Measurements from ENCODE around the gene SPTLC3. TPM values are rescaled to one million over a fixed set of nuclear protein-coding genes. Genes with fewer than 3 reads are reported as not detected.

SPTLC3 gene
- total and polyA plus RNA-seq, 2 of the 13 experiments (the other 11 are each of a cell fraction or from before 2014, with no cell fraction given), result 20.5 to 95.6 TPM

DNA sequence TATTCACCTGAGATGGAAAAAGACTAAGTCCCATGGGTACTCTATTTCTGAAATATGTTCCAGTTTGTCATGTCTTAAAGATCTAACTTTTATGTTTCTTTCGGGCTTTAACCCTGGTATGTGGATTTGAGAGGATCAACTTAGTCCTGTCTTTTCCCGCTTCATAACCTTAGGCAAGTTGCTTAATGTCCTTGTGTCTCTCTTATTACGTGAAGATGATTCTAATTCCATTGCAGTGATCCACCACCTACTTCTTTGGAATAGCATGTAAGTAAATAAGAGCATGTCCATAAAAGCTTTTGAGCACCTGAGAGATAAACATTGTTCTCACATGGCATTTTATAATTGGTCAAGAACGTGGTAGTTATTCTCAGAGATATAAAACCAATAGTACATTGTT is 23.0 kb downstream of the SPTLC3 start:
- Histone ChIP-seq H3K36me3 (replicated peaks in 1 of 2; ENCODE audit: control insufficient read depth in 1 of 2, insufficient read depth in 2 of 2, low read length in 2 of 2) (peaks cover 16 to 58% of the 10 kb centered on the region in 2 experiments), H3K4me2 (ENCODE audit: low read depth, low read length) (no peak overlapping the region), H2AFZ (ENCODE audit: low read length) (no peak overlapping the region), H3K9ac (ENCODE audit: insufficient read depth, low read depth, low read length) (no peak overlapping the region), H3K4me3 (replicated peaks in 1 of 3; ENCODE audit: insufficient read depth in 1 of 3, low read depth in 2 of 3, low read length in 3 of 3) (no peak overlapping the region), H3K4me1 (ENCODE audit: insufficient read depth, low read length) (peaks cover 11% of the 10 kb centered on the region), H3K27me3 (ENCODE audit: control insufficient read depth in 1 of 2, insufficient read depth in 2 of 2, low read length in 2 of 2) (no peaks in the 10 kb centered on the region), H4K20me1 (ENCODE audit: insufficient read depth, low read length) (no peaks in the 10 kb centered on the region), H3K79me2 (ENCODE audit: insufficient read depth, low read length) (no peaks in the 10 kb centered on the region), H3K27ac (ENCODE audit: extremely low read length, insufficient read depth, low read length) (no peak overlapping the region), H3K9me3 (ENCODE audit: low read length) (no peaks in the 10 kb centered on the region)
- ChIA-PET POLR2A (no interaction called here), CTCF (ENCODE audit: low intra/inter-chr PET ratio, low total read pairs) (no interaction called here)
- intact Hi-C loops (cut with micrococcal nuclease; ENCODE audit: unreplicated experiment) (no loop called here), in situ Hi-C loops (cut with HindIII; ENCODE audit: extremely low pct_ligation_motif_present, low pct_unique_long_range_greater_than_20kb) (no loop called here)
- FAIRE-seq (no peak), ATAC-seq (no peak), DNase-seq (ENCODE audit: low spot score) (no peak)
- TF ChIP-seq, protein P1, sequence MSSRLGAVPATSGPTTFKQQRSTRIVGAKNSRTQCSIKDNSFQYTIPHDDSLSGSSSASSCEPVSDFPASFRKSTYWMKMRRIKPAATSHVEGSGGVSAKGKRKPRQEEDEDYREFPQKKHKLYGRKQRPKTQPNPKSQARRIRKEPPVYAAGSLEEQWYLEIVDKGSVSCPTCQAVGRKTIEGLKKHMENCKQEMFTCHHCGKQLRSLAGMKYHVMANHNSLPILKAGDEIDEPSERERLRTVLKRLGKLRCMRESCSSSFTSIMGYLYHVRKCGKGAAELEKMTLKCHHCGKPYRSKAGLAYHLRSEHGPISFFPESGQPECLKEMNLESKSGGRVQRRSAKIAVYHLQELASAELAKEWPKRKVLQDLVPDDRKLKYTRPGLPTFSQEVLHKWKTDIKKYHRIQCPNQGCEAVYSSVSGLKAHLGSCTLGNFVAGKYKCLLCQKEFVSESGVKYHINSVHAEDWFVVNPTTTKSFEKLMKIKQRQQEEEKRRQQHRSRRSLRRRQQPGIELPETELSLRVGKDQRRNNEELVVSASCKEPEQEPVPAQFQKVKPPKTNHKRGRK (CRISPR knock-in tag; IDR thresholded peaks at IDR 0.05), result no peak
- no peak for TF ChIP-seq MTA3 (CRISPR knock-in tag; IDR thresholded peaks at IDR 0.05)
- TF ChIP-seq PRPF4 (IDR thresholded peaks at IDR 0.05; ENCODE audit: low read depth, low read length, poor library complexity, severe bottlenecking), result no peak
- TF ChIP-seq MIXL1 (CRISPR knock-in tag; IDR thresholded peaks at IDR 0.05), result no peak
- TF ChIP-seq ZBTB33 (CRISPR knock-in tag; IDR thresholded peaks at IDR 0.05), result no peak
- no peak for TF ChIP-seq ZEB1 (IDR thresholded peaks at IDR 0.05; ENCODE audit: insufficient replicate concordance, low read depth)
- BruUV-seq (replicated peaks), result no TSS peak
- WGBS (ENCODE audit: low lambda C conversion rate), result 98% methylated on average over 4 of the region's 4 CpGs
